Type B pancreatic cell (in vitro differentiated cells): ENCODE data around the gene RAPGEF4. TPM values are rescaled to one million over a fixed set of nuclear protein-coding genes. Genes with fewer than 3 reads are reported as not detected.

Experiments used
- DNase-seq: peaks from one replicate; pipeline ENCODE4 v3.0.0; 2021; ENCODE audit warnings: mixed read lengths; ENCODE audit not compliant: unreplicated experiment; ENCODE audit errors: extremely low spot score
- H3K27ac Mint-ChIP-seq: 2 replicates; pipeline ENCODE4 v1.8.0; 2021; ENCODE audit warnings: mild to moderate bottlenecking, mixed read lengths
- H3K27me3 Mint-ChIP-seq: 2 replicates; pipeline ENCODE4 v1.8.0; 2021; ENCODE audit warnings: mixed read lengths
- H3K36me3 Mint-ChIP-seq: 2 replicates; pipeline ENCODE4 v1.8.0; 2021; ENCODE audit warnings: mixed read lengths
- H3K4me1 Mint-ChIP-seq: one replicate; pipeline ENCODE4 v1.8.0; 2021; ENCODE audit warnings: mixed read lengths; ENCODE audit not compliant: unreplicated experiment
- H3K4me3 Mint-ChIP-seq: 2 replicates; pipeline ENCODE4 v1.8.0; 2021; ENCODE audit warnings: mild to moderate bottlenecking, mixed read lengths
- H3K9me3 Mint-ChIP-seq: 2 replicates; pipeline ENCODE4 v1.8.0; 2021; ENCODE audit warnings: mixed read lengths
- CTCF ChIP-seq: fragments of 200-600 bp; sonication (generic); conservative IDR thresholded peaks from 2 replicates; pipeline ENCODE4 v1.5.0; 2021; ENCODE audit warnings: antibody characterized with exemption, mild to moderate bottlenecking
- total RNA-seq: library from RNA; stranded (reverse); gene quantifications from 2 replicates; pipeline ENCODE4 v1.2.1, GENCODE V29; 2021; ENCODE audit warnings: low replicate concordance

The RAPGEF4 gene
- total RNA-seq, 1 donor from 2014 or later = 4.3 TPM

DNA sequence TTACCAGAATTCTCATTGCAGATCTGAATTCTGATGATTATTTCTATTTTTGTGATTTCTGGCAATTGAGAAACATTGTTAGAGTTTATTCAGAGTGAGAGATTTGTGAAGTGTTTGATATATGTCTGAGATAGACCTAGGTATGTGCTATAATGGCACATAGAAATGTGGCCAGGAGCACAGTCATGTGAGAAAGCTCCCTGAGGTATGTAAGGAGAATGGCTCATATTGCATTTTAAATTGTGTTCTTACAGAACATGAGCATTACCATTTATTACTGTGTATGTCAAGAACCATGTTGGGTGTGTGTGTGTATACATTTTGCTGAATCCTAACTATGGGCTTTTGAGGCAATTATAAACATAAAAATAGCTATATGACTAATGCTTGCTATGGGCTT, 101.2 kb downstream of the RAPGEF4 start:
- Mint-ChIP-seq H3K36me3 (no peaks in the 10 kb centered on the region), H3K4me3 (no peak overlapping the region), H3K9me3 (no peaks in the 10 kb centered on the region), H3K27ac (peak overlapping the region; percentile 65), H3K27me3 (no peaks in the 10 kb centered on the region), H3K4me1 (peaks cover 13% of the 10 kb centered on the region)
- no peak for DNase-seq
- TF ChIP-seq CTCF = no peak

DNA sequence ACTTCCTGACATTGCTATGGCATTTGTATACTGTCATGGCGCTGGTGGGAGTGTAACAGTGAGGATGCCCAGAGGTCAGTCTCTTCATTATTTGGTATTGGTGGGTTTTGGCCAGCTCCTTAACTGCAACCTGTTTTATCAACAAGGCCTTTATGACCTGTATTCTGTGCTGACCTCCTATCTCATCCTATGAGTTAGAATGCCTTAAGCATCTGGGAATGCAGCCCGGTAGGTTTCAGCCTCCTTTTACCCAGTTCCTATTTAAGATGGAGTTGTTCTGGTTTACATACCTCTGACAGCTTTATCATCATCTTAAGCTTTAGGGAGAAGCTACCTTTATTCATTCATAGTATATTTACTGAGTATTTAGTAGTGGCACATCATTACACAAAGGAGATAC, 103.8 kb downstream of the RAPGEF4 start:
- no peak for DNase-seq
- Mint-ChIP-seq H3K27ac (peak overlapping the region; percentile 57), H3K36me3 (no peaks in the 10 kb centered on the region), H3K4me1 (peaks cover 15% of the 10 kb centered on the region), H3K9me3 (no peaks in the 10 kb centered on the region), H3K27me3 (no peaks in the 10 kb centered on the region), H3K4me3 (no peak overlapping the region)
- no peak for TF ChIP-seq CTCF

GRCh38 chr2:172842511-172843265, 107.0 kb downstream of the RAPGEF4 start:
- no peak for TF ChIP-seq CTCF
- H3K4me3 Mint-ChIP-seq = no peak overlapping the region
- peaks cover 6% of the 10 kb centered on the region for H3K4me1 Mint-ChIP-seq
- H3K9me3 Mint-ChIP-seq = no peaks in the 10 kb centered on the region
- DNase-seq = no peak
- no peak overlapping the region for H3K27ac Mint-ChIP-seq
- no peaks in the 10 kb centered on the region for H3K27me3 Mint-ChIP-seq
- H3K36me3 Mint-ChIP-seq = no peaks in the 10 kb centered on the region

- H3K4me1 Mint-ChIP-seq = peaks cover 6% of the 10 kb centered on the region
- no peaks in the 10 kb centered on the region for H3K27me3 Mint-ChIP-seq
- no peaks in the 10 kb centered on the region for H3K9me3 Mint-ChIP-seq
- H3K27ac Mint-ChIP-seq = no peak overlapping the region
- H3K4me3 Mint-ChIP-seq = no peak overlapping the region
- no peak for TF ChIP-seq CTCF
- H3K36me3 Mint-ChIP-seq = no peaks in the 10 kb centered on the region
- DNase-seq = no peak
These were observed 107.6 kb downstream of the RAPGEF4 start for GRCh38 chr2:172843266-172843582.

DNA sequence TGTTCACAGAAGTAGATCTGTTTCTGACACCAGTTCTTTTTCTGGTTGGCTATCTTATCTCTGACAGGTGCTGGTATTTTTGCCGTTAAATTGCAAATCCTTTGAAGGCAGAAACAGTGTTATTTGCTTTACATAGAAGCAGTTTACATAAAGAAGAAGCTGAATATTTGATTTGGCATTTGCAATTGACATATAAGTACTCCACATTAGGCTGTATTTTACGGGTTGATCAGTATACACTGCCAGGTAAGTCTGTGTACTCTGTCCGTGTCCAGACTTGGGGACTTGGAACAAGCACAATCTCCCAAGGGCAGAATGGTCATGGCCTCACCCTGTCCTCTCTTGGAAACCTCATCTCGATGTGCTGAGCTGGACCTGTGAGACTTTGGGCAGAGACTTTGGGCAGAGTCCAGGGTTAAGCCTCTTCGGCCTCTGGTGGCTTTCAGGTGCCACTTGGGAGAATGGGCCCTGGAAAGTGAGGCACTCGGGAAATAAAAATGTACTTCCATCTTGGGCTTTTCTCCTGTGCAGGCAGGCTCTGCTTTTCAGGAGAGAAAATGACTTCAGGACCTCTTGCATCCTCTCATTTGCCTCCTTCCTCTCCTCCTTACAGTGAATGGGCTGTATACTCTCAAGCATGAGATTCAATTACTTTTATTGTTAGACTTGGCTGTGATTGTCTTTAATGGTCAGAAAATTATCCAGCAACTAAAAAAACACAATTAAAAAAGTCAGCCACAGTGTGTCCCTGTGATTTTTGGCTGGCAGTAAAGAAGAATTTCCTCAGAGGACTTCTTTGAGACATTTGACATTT, 108.5 kb downstream of the RAPGEF4 start:
- DNase-seq = no peak
- Mint-ChIP-seq H3K4me1 (peaks cover 12% of the 10 kb centered on the region), H3K9me3 (no peaks in the 10 kb centered on the region), H3K27me3 (no peaks in the 10 kb centered on the region), H3K36me3 (no peaks in the 10 kb centered on the region), H3K4me3 (no peak overlapping the region), H3K27ac (no peak overlapping the region)
- no peak for TF ChIP-seq CTCF
